Activated CD8-positive, alpha-beta memory T cell treated with anti-CD3 and anti-CD28 coated beads for 48 hours (primary cell): ENCODE measurements around the gene TENT4A.

ENCODE experiments used
- DNase-seq, 3 experiments: peaks; one replicate each; pipeline ENCODE4 v3.0.0-alpha.2; 2020; ENCODE audit warnings: low read depth in 2 of 3, low spot score in 2 of 3

The TENT4A gene

DNA sequence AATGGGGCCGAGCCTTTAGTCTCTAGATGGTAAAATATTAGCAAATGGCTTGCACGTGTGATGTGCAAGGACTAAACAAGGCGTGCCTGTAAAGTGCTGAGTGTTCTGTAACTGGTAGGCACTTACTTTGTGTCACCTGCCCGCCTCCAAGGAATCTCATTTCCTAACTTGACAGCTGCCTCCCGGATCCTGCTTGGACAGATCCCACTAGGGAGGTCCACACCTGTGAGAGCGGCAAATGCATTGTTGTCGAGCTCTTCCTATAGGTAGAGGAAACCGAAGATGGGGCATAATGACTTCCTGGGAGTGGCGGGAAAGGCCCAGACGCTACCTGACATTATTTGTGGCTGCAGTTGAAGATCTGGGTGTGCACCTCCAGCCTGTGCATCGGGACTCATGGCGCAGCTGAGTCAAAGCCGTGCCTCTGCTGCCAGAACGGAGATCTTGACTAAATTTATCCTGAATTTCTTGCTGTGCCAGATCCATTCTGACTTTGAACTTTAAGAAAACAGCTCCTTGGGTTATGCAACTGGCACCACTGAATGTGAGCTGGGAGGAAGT is 79.8 kb downstream of the TENT4A start:
- DNase-seq: no peak

DNA sequence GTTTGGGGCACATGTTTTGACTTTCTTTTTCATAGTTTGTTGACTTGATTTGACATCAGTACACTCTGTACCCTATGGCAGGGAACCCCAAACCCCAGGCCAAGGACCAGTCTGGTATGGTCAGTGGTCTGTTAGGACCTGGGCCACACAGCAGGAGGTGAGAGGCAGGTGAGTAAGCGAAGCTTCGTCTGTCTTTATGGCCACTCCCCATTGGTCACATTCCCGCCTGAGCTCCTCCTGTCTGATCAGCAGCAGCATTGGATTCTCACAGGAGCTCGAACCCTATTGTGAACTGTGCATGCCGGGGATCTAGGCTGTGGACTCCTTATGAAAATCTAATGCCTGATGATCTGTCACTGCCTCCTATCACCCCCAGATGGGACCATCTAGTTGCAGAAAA is 88.0 kb downstream of the TENT4A start:
- no peak for DNase-seq

DNA sequence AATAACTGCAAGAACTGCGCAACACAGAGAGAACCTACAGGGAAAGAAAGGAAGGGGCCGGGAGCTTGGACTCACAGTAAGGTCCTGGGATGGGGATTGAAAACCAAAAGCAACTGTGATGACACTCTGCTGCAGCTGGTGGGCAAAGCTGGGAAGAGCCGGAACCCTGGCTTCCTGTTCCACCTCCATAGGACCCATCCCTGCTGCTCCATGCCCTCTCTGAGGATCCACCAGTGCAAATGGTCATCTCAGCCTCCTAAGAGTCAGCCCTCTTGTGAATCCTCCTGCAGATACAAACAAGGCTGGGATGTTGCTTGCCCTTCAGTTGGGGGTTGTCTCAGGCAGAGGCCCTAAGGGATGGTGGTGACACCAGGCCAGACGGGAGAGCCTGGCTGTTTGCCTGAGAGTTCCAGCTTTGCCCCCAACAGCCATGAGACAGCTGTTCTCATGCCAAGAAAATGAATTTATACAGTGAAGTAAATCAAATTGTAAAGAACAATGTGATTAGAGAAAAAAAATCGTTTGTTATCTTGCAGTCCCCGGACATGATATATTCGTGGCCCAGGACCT is 90.8 kb downstream of the TENT4A start:
- no peak for DNase-seq

DNA sequence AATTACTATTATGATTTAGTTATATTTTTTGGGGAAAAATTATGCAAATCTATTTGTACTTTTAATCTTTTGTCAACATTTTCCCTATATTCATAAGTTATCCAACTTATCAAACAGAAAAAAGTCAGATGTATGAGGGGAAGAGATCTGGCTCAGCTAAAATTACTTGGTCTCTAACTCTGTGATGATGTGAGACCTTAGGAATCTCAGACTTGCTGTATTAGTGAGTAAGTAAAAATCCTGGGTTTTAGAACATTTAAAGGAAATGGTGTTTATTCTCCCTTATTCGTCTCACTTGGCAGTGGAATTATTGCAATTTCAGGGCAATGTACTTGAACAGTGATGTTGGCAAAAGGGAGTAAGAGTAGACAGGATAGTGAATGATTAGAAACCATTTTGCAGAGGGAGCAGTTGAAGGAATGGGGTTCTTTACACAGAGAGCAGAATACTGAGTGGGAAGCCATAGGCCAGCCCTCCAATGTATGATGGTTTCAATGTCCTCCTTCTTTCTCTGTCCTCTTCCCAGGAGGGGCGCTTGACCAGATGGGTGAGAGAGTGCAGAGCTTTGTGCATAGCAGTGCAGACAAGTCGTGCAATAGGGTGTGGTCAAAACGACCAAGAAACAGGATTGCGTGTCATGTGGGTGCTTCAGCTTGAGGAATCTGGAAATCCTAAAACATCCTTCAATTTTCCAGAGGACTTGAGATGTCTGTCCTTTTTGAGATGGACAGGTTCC is 91.7 kb downstream of the TENT4A start:
- no peak for DNase-seq

DNA sequence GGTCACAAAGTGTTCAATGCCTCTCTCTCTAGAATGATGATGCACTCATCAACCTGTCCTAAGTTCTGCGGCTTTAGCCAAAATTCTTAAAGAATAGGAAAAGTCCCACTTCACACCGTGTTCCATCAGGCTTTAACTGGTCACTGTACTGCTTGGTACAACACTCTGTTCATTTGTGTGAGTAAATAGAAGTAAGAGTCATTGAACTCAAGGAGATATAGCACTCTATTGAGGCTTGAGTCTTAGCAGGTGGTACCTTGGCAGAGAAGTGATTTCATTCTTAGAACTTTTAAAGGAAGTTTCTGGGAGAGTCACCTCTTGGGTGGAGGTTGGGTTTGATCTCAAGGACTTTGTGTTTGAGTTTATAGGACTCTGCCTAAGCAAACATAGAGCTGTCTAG is 92.6 kb downstream of the TENT4A start:
- no peak for DNase-seq
